ENCODE results near the gene ST7.

Gene ST7

DNA sequence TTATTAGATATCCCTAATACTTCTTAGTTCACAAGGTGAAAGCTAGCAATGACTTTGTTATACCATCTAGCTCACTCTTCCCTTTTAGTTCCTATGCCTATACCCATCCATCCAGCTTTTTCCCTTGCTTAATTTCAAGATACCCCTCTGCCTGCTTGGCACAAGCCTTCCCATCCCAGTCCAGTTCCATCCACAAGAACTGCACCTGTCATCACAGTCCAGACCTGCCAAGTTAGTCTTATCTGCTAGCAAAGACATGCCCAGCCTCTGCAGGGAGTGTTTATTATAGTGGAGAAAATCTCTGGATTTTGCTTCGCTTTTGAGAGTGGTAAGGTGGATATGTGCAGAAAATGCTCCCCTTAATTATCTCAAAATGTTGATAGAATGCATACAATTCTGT lies 158.2 kb downstream of the ST7 start:
- no peak for ATAC-seq
- TF ChIP-seq, protein P1, sequence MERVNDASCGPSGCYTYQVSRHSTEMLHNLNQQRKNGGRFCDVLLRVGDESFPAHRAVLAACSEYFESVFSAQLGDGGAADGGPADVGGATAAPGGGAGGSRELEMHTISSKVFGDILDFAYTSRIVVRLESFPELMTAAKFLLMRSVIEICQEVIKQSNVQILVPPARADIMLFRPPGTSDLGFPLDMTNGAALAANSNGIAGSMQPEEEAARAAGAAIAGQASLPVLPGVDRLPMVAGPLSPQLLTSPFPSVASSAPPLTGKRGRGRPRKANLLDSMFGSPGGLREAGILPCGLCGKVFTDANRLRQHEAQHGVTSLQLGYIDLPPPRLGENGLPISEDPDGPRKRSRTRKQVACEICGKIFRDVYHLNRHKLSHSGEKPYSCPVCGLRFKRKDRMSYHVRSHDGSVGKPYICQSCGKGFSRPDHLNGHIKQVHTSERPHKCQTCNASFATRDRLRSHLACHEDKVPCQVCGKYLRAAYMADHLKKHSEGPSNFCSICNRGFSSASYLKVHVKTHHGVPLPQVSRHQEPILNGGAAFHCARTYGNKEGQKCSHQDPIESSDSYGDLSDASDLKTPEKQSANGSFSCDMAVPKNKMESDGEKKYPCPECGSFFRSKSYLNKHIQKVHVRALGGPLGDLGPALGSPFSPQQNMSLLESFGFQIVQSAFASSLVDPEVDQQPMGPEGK (CRISPR knock-in tag; IDR thresholded peaks at IDR 0.05; ENCODE audit: borderline replicate concordance): no peak
- TF ChIP-seq TCF4 (CRISPR knock-in tag; IDR thresholded peaks at IDR 0.05; ENCODE audit: borderline replicate concordance) (no peak), ZNF565 (CRISPR knock-in tag; conservative IDR thresholded peaks at IDR 0.05; ENCODE audit: low read depth) (no peak), ISL1 (CRISPR knock-in tag; IDR thresholded peaks at IDR 0.05) (no peak), ZFP30 (CRISPR knock-in tag; IDR thresholded peaks at IDR 0.05) (no peak), RARB (CRISPR knock-in tag; IDR thresholded peaks at IDR 0.05) (no peak), ARNTL (CRISPR knock-in tag; IDR thresholded peaks at IDR 0.05; ENCODE audit: borderline replicate concordance, low read depth) (no peak), TOX (CRISPR knock-in tag; IDR thresholded peaks at IDR 0.05; ENCODE audit: borderline replicate concordance) (no peak), ZC3H10 (CRISPR knock-in tag; IDR thresholded peaks at IDR 0.05) (no peak), PPARA (CRISPR knock-in tag; IDR thresholded peaks at IDR 0.05; ENCODE audit: borderline replicate concordance) (no peak)
- TF ChIP-seq, protein P2, sequence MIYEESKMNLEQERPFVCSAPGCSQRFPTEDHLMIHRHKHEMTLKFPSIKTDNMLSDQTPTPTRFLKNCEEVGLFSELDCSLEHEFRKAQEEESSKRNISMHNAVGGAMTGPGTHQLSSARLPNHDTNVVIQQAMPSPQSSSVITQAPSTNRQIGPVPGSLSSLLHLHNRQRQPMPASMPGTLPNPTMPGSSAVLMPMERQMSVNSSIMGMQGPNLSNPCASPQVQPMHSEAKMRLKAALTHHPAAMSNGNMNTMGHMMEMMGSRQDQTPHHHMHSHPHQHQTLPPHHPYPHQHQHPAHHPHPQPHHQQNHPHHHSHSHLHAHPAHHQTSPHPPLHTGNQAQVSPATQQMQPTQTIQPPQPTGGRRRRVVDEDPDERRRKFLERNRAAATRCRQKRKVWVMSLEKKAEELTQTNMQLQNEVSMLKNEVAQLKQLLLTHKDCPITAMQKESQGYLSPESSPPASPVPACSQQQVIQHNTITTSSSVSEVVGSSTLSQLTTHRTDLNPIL (CRISPR knock-in tag; IDR thresholded peaks at IDR 0.05; ENCODE audit: low read depth): no peak

DNA sequence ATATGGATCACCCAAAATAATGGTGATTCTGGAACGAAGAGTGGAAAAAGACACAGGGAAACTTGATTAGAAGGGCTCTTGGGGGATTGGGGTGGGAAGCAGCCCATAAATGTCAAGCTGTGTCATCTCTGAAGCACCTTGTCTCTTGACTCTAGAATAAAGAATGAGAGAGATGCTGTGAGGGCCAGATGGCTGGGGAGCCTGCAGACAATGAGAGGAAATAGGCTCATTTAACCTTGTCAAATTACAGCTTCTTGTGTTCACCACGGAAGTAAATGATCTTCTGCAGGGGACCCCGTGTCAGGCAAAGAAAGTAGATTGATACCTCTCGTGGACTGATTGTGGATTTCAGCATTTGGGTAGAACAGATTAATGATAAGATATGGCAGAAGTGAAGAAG lies 159.3 kb downstream of the ST7 start:
- TF ChIP-seq TOX (CRISPR knock-in tag; IDR thresholded peaks at IDR 0.05; ENCODE audit: borderline replicate concordance): no peak
- TF ChIP-seq PPARA (CRISPR knock-in tag; IDR thresholded peaks at IDR 0.05; ENCODE audit: borderline replicate concordance): no peak
- no peak for ATAC-seq

DNA sequence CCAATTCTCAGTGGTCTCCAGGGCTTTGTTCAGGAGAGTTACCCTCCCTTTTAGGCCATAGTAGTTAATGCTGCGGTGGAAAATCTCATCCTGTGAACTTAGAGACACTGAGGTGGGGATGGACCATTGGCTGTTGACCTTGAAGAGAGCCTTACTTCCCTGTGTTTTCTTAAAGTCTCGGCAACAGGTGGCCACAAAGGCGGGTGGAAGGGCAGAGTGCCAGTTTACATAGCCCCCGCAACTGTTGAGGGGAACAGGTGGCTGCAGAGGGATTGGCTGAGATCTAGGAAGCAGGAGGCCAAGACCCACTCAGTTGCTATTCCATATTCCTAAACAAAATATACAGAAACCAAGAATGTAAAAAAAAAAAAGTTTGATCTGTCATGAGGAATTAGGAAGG lies 160.6 kb downstream of the ST7 start:
- TF ChIP-seq, protein P2 (CRISPR knock-in tag; IDR thresholded peaks at IDR 0.05; ENCODE audit: low read depth): no peak
- no peak for ATAC-seq

DNA sequence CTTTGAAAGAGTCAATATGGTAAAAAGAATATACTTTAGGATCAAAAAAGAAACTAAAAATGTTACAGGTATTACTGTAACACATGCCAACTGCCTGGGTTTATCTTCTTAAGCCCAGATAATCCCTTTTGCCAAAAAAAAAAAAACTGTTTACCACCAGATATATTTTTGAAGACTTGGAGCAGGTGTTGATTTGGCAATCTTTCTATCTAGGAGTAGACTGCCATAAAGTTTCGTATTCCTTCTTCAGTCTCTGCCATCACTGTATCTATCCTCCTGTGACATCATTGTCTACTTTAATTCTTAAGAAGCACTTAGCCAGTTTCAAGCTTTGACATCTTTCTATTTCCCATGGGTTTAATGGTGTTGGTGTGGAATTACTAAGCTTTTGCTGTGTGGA lies 161.0 kb downstream of the ST7 start:
- TF ChIP-seq, protein P1 (CRISPR knock-in tag; IDR thresholded peaks at IDR 0.05; ENCODE audit: borderline replicate concordance): no peak
- TF ChIP-seq ISL1 (CRISPR knock-in tag; IDR thresholded peaks at IDR 0.05) (no peak), ZNF565 (CRISPR knock-in tag; conservative IDR thresholded peaks at IDR 0.05; ENCODE audit: low read depth) (no peak), ZC3H10 (CRISPR knock-in tag; IDR thresholded peaks at IDR 0.05) (no peak), ZNF70 (CRISPR knock-in tag; IDR thresholded peaks at IDR 0.05) (no peak), GLIS3 (CRISPR knock-in tag; IDR thresholded peaks at IDR 0.05) (no peak), PPARA (CRISPR knock-in tag; IDR thresholded peaks at IDR 0.05; ENCODE audit: borderline replicate concordance) (no peak), ARNTL (CRISPR knock-in tag; IDR thresholded peaks at IDR 0.05; ENCODE audit: borderline replicate concordance, low read depth) (no peak), SNAI2 (CRISPR knock-in tag; IDR thresholded peaks at IDR 0.05) (no peak), ESRRG (CRISPR knock-in tag; IDR thresholded peaks at IDR 0.05) (no peak), RARB (CRISPR knock-in tag; IDR thresholded peaks at IDR 0.05) (no peak), BACH2 (CRISPR knock-in tag; IDR thresholded peaks at IDR 0.05; ENCODE audit: borderline replicate concordance) (no peak), OSR1 (CRISPR knock-in tag; IDR thresholded peaks at IDR 0.05) (no peak), ZNF8 (CRISPR knock-in tag; IDR thresholded peaks at IDR 0.05) (no peak), ZFP30 (CRISPR knock-in tag; IDR thresholded peaks at IDR 0.05) (no peak)
- TF ChIP-seq, protein P3, sequence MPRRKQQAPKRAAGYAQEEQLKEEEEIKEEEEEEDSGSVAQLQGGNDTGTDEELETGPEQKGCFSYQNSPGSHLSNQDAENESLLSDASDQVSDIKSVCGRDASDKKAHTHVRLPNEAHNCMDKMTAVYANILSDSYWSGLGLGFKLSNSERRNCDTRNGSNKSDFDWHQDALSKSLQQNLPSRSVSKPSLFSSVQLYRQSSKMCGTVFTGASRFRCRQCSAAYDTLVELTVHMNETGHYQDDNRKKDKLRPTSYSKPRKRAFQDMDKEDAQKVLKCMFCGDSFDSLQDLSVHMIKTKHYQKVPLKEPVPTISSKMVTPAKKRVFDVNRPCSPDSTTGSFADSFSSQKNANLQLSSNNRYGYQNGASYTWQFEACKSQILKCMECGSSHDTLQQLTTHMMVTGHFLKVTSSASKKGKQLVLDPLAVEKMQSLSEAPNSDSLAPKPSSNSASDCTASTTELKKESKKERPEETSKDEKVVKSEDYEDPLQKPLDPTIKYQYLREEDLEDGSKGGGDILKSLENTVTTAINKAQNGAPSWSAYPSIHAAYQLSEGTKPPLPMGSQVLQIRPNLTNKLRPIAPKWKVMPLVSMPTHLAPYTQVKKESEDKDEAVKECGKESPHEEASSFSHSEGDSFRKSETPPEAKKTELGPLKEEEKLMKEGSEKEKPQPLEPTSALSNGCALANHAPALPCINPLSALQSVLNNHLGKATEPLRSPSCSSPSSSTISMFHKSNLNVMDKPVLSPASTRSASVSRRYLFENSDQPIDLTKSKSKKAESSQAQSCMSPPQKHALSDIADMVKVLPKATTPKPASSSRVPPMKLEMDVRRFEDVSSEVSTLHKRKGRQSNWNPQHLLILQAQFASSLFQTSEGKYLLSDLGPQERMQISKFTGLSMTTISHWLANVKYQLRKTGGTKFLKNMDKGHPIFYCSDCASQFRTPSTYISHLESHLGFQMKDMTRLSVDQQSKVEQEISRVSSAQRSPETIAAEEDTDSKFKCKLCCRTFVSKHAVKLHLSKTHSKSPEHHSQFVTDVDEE (CRISPR knock-in tag; IDR thresholded peaks at IDR 0.05): no peak
- TF ChIP-seq, protein P4, sequence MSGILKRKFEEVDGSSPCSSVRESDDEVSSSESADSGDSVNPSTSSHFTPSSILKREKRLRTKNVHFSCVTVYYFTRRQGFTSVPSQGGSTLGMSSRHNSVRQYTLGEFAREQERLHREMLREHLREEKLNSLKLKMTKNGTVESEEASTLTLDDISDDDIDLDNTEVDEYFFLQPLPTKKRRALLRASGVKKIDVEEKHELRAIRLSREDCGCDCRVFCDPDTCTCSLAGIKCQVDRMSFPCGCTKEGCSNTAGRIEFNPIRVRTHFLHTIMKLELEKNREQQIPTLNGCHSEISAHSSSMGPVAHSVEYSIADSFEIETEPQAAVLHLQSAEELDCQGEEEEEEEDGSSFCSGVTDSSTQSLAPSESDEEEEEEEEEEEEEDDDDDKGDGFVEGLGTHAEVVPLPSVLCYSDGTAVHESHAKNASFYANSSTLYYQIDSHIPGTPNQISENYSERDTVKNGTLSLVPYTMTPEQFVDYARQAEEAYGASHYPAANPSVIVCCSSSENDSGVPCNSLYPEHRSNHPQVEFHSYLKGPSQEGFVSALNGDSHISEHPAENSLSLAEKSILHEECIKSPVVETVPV (CRISPR knock-in tag; IDR thresholded peaks at IDR 0.05): no peak
- TF ChIP-seq, protein P5, sequence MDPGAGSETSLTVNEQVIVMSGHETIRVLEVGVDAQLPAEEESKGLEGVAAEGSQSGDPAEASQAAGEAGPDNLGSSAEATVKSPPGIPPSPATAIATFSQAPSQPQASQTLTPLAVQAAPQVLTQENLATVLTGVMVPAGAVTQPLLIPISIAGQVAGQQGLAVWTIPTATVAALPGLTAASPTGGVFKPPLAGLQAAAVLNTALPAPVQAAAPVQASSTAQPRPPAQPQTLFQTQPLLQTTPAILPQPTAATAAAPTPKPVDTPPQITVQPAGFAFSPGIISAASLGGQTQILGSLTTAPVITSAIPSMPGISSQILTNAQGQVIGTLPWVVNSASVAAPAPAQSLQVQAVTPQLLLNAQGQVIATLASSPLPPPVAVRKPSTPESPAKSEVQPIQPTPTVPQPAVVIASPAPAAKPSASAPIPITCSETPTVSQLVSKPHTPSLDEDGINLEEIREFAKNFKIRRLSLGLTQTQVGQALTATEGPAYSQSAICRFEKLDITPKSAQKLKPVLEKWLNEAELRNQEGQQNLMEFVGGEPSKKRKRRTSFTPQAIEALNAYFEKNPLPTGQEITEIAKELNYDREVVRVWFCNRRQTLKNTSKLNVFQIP (CRISPR knock-in tag; IDR thresholded peaks at IDR 0.05; ENCODE audit: borderline replicate concordance, low read depth): no peak
- no peak for ATAC-seq

Measured in SK-N-SH treated with all-trans-retinoic acid at 6 μM for 48 hours (cell line).